GM18502 (cell line): ENCODE results near the gene SMARCD3.

ENCODE experiments used
- ATAC-seq: cut with Tn5 transposase; IDR thresholded peaks from one replicate; pipeline ENCODE4 v1.9.1; 2021; ENCODE audit warnings: mild to moderate bottlenecking; ENCODE audit not compliant: unreplicated experiment, poor library complexity

SMARCD3 gene

GRCh38 chr7:151215396-151215795 lies 33.1 kb downstream of the SMARCD3 start:
- ATAC-seq = no peak

- no peak for ATAC-seq
Observed at GRCh38 chr7:151213826-151214225, 34.7 kb downstream of the SMARCD3 start.

GRCh38 chr7:151212626-151213025 lies 35.9 kb downstream of the SMARCD3 start:
- ATAC-seq = no peak

- no peak for ATAC-seq
Observed at GRCh38 chr7:151211155-151211772, 37.2 kb downstream of the SMARCD3 start.

- no peak for ATAC-seq
Observed at GRCh38 chr7:151210087-151210854, 38.2 kb downstream of the SMARCD3 start, which contains the start of gene H2BK1. Gene H2BK1, minus strand, starts transcription at chr7:151210488. Its CDS starts 170 bp downstream, at chr7:151210318.

GRCh38 chr7:151209588-151209987 lies 38.9 kb downstream of the SMARCD3 start:
- no peak for ATAC-seq

GRCh38 chr7:151208253-151208862 lies 40.1 kb downstream of the SMARCD3 start:
- no peak for ATAC-seq

GRCh38 chr7:151207804-151208203 lies 40.7 kb downstream of the SMARCD3 start:
- ATAC-seq = no peak

- ATAC-seq = no peak
Observed at GRCh38 chr7:151207315-151207714, 41.2 kb downstream of the SMARCD3 start.

- no peak for ATAC-seq
Observed at GRCh38 chr7:151206914-151207313, 41.6 kb downstream of the SMARCD3 start.

- ATAC-seq = no peak
Observed at GRCh38 chr7:151205730-151206129, 42.8 kb downstream of the SMARCD3 start.

- ATAC-seq = no peak
Observed at GRCh38 chr7:151204383-151205032, 44.0 kb downstream of the SMARCD3 start.

- no peak for ATAC-seq
Observed at GRCh38 chr7:151202836-151203235, 45.7 kb downstream of the SMARCD3 start.

- no peak for ATAC-seq
Observed at GRCh38 chr7:151201751-151202150, 46.7 kb downstream of the SMARCD3 start.

- ATAC-seq = no peak
Observed at GRCh38 chr7:151201344-151201743, 47.1 kb downstream of the SMARCD3 start.

- no peak for ATAC-seq
Observed at GRCh38 chr7:151198945-151199848, 49.3 kb downstream of the SMARCD3 start.

GRCh38 chr7:151197932-151198331 lies 50.6 kb downstream of the SMARCD3 start:
- ATAC-seq = no peak

GRCh38 chr7:151195616-151196450 lies 52.7 kb downstream of the SMARCD3 start:
- ATAC-seq = no peak

GRCh38 chr7:151194188-151194587 lies 54.3 kb downstream of the SMARCD3 start:
- ATAC-seq = no peak
